Measurements from ENCODE around the gene HAO1.

DNA sequence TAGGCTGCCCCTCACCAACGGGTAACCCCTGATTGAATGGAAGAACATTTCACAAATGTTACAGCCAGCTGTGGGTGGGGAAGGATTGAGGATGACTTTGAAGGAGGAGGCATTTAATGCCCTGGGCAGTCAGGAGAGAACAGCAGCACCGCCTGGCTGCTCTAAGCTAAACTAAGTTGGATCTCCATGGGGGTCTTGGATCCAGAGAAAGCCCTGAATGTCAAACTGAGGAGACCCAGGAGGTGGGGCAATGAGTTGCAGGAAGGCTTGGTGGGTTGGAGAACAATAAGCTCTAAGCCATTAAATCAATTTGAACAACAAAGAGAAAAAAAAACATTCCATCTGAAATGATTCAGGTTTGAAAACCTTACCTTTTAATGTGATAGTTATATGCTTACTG lies 43.9 kb upstream of the HAO1 start:
- no peak for TF ChIP-seq EZH2 (IDR thresholded peaks at IDR 0.05; ENCODE audit: borderline replicate concordance, low read depth, low read length, severe bottlenecking)
- TF ChIP-seq, protein P1, sequence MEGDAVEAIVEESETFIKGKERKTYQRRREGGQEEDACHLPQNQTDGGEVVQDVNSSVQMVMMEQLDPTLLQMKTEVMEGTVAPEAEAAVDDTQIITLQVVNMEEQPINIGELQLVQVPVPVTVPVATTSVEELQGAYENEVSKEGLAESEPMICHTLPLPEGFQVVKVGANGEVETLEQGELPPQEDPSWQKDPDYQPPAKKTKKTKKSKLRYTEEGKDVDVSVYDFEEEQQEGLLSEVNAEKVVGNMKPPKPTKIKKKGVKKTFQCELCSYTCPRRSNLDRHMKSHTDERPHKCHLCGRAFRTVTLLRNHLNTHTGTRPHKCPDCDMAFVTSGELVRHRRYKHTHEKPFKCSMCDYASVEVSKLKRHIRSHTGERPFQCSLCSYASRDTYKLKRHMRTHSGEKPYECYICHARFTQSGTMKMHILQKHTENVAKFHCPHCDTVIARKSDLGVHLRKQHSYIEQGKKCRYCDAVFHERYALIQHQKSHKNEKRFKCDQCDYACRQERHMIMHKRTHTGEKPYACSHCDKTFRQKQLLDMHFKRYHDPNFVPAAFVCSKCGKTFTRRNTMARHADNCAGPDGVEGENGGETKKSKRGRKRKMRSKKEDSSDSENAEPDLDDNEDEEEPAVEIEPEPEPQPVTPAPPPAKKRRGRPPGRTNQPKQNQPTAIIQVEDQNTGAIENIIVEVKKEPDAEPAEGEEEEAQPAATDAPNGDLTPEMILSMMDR (IDR thresholded peaks at IDR 0.05; ENCODE audit: extremely low read depth in 1 of 2, insufficient read depth in 1 of 2, low read depth in 1 of 2, low read length in 2 of 2) = no peak
- TF ChIP-seq MYC (IDR thresholded peaks at IDR 0.05; ENCODE audit: low read depth, low read length) = no peak

Measured in endothelial cell of umbilical vein (primary cell).